Skeletal muscle tissue (tissue), 4 donors: ENCODE measurements around the gene CDK14. TPM values are rescaled to one million over a fixed set of nuclear protein-coding genes. Genes with fewer than 3 reads are reported as not detected.

Experiments used
- H3K27ac ChIP-seq: one replicate; pipeline ENCODE4 v1.7.0; 2013; ENCODE audit warnings: mild to moderate bottlenecking, low read depth, low read length, inconsistent platforms
- H3K27me3 ChIP-seq, 3 donors: one replicate each; pipeline ENCODE4 v1.7.0; 2013; ENCODE audit warnings: low read length in 3 of 3; ENCODE audit not compliant: control insufficient read depth in 3 of 3, insufficient read depth in 3 of 3
- H3K36me3 ChIP-seq, 3 donors: one replicate each; pipeline ENCODE4 v1.7.0; 2013; ENCODE audit warnings: low read length in 3 of 3; ENCODE audit not compliant: control insufficient read depth in 3 of 3, insufficient read depth in 3 of 3
- H3K4me1 ChIP-seq, 3 donors: one replicate each; pipeline ENCODE4 v1.7.0; 2013; ENCODE audit warnings: low read length in 3 of 3, mild to moderate bottlenecking in 3 of 3; ENCODE audit not compliant: control insufficient read depth in 3 of 3, insufficient read depth in 3 of 3
- H3K4me3 ChIP-seq, 3 donors: one replicate each; pipeline ENCODE4 v1.7.0; 2013; ENCODE audit warnings: low read length in 3 of 3
- H3K9ac ChIP-seq, 3 donors: one replicate each; pipeline ENCODE4 v1.7.0; 2013; ENCODE audit warnings: low read length in 3 of 3, mild to moderate bottlenecking in 3 of 3, moderate library complexity in 2 of 3, low read depth in 1 of 3
- H3K9me3 ChIP-seq, 3 donors: one replicate each; pipeline ENCODE4 v1.7.0; 2013; ENCODE audit warnings: low read length in 3 of 3; ENCODE audit not compliant: control insufficient read depth in 3 of 3
- total RNA-seq: library from RNA; depleted of rRNA; stranded (reverse); fragments of >200 nt; gene quantifications from one replicate; pipeline ENCODE4 v1.2.3, GENCODE V29; 2014
- donor health status: Osteomylitis.

CDK14 gene
- total RNA-seq, 1 donor from 2014 or later: 25.1 TPM

DNA sequence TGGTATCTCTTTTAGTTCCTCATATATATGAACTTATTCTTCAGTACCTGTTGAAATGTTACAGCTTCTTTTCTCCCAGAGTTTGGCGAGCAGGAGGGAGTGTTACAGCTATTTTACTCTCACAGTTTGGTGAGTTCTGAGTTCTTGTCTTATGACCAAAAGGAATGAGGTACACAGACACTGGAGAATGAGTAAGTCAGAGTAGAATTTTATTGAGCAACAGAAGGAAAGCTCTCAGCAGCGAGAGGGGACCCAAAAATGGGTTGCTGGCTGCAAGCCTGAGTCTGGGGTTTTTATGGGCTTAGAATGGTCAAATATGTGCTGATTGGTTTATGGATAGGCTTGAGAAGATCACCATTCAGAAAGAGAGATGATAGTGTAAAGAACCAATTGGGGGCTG is 175.2 kb downstream of the CDK14 start:
- H3K4me1 ChIP-seq: peaks cover 0 to 9% (median 2%) of the 10 kb centered on the region in 3 donors
- H3K9me3 ChIP-seq: no peaks in the 10 kb centered on the region
- H3K27me3 ChIP-seq: no peaks in the 10 kb centered on the region
- no peak overlapping the region for H3K9ac ChIP-seq
- no peak overlapping the region for H3K27ac ChIP-seq
- no peak overlapping the region for H3K4me3 ChIP-seq
- no peaks in the 10 kb centered on the region for H3K36me3 ChIP-seq

DNA sequence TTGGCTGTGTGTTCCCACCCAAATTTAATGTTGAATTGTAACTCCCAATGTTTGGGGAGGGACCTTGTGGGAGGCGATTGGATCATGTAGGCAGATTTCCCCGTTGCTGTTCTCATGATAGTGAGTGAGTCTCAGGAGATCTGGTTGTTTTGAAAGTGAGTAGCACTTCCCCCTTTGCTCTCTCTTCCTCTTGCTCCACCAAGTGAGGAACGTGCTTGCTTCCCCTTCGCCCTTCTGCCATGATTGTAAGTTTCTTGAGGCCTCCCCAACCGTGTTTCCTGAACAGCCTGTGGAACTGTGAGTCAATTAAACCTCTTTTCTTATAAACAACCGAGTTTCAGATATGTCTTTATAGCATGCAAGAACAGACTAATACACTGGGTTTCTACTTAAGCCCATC is 176.3 kb downstream of the CDK14 start:
- Histone ChIP-seq H3K27me3 (no peaks in the 10 kb centered on the region), H3K27ac (no peak overlapping the region)

DNA sequence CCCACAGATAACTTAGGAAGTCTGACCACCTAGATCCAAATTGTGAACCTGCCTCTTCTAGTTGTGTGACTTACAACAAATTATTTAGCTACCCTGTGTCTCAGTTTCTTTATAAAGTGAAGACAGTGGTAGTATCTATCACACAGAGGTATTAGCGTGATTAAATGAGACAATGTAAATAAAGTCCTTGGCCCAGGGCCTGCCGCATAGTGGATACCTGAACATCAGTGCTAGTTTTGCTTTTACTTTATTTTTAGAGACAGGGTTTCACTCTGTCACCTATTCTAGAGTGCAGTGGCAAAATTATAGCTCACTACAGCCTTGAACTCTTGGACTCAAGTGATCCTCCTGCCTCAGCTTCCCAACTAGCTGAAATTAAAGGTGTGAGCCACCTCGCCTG is 177.1 kb downstream of the CDK14 start:
- Histone ChIP-seq H3K9me3 (no peaks in the 10 kb centered on the region), H3K27me3 (no peaks in the 10 kb centered on the region), H3K36me3 (no peaks in the 10 kb centered on the region), H3K9ac (no peak overlapping the region), H3K27ac (no peak overlapping the region), H3K4me1 (peaks cover 0 to 2% (median 0%) of the 10 kb centered on the region in 3 donors), H3K4me3 (no peak overlapping the region)

More for the DNA sequence above, 176.3 kb downstream of the CDK14 start:
- H3K4me3 ChIP-seq: no peak overlapping the region
- H3K9ac ChIP-seq: no peak overlapping the region
- no peaks in the 10 kb centered on the region for H3K36me3 ChIP-seq
- peaks cover 0 to 2% (median 0%) of the 10 kb centered on the region in 3 donors for H3K4me1 ChIP-seq
- H3K9me3 ChIP-seq: no peaks in the 10 kb centered on the region

DNA sequence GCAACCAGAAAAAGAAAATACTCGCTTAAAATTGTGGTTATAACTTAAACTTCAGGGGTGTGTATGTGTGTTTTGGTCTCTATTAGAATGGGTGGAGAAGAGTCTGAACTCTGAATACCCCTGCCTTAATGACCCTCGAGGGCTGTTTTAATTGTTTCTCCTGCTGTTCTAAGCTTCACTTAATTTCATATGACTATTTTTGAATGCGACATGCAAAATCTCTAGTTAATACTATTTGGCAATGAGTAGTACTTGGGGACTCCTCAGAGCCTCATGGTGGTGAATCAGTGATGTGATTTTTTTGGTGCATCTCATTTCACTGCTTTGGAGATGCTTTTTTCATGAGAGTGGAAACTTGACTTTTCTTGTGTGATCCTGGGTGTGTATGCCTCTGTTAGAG is 178.6 kb downstream of the CDK14 start:
- no peaks in the 10 kb centered on the region for H3K27me3 ChIP-seq
- H3K4me1 ChIP-seq: peaks cover 0 to 2% (median 0%) of the 10 kb centered on the region in 3 donors
- H3K9me3 ChIP-seq: no peaks in the 10 kb centered on the region
- H3K27ac ChIP-seq: no peak overlapping the region
- no peaks in the 10 kb centered on the region for H3K36me3 ChIP-seq
- H3K4me3 ChIP-seq: no peak overlapping the region
- no peak overlapping the region for H3K9ac ChIP-seq

DNA sequence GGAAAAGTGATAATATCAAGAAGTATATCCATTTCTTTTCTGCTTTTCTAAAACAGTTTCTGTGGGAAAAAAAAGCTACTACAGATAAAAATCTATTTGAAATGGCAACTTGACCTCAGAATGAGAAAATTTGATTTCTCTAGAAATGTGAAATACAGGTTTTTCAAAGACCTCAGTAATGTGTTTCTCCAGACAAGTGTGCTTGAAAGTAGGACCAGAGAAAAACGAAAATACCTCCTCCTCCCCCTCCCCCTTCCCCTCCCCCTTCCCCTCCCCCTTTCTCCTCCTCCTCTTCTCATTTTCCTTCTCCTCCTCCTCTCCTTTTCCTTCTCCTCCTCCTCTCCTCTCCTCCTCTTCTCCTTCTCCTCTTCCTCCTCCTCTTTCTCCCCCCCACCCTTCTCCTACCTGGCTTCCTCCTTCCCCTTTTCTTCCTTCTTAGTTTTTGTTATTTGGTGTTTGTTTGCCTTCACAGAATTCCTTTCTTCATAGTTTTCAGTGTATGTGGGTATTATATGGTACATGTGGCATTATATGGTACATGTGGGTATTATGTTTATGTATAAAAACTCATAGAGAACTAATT is 179.4 kb downstream of the CDK14 start:
- H3K4me1 ChIP-seq: peaks cover 0 to 2% (median 0%) of the 10 kb centered on the region in 3 donors
- no peaks in the 10 kb centered on the region for H3K9me3 ChIP-seq
- H3K9ac ChIP-seq: no peak overlapping the region
- no peak overlapping the region for H3K4me3 ChIP-seq
- no peak overlapping the region for H3K27ac ChIP-seq
- no peaks in the 10 kb centered on the region for H3K27me3 ChIP-seq
- no peaks in the 10 kb centered on the region for H3K36me3 ChIP-seq

DNA sequence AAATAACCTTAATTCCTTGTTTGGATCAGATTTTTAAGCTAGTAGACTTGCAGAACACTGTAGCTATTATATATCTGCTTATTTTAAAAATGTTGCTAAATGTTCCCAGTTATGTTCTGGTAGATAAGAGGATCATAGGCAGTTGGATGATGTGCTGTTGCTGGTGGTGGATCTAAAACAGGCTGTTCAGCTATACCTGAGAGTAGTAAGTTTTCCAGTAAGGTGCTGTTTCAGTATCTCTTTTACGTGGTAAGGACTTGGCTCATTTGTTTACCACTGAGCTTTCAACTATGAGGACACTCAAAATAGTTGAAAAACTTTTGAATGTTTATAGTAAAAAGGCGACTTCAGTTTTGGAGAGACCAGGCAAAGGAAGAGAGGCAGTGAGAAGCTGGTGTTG is 180.9 kb downstream of the CDK14 start:
- Histone ChIP-seq H3K9ac (no peak overlapping the region), H3K4me3 (no peak overlapping the region), H3K27me3 (no peaks in the 10 kb centered on the region), H3K27ac (no peak overlapping the region), H3K9me3 (no peaks in the 10 kb centered on the region), H3K4me1 (peaks cover 0 to 2% (median 0%) of the 10 kb centered on the region in 3 donors), H3K36me3 (no peaks in the 10 kb centered on the region)

DNA sequence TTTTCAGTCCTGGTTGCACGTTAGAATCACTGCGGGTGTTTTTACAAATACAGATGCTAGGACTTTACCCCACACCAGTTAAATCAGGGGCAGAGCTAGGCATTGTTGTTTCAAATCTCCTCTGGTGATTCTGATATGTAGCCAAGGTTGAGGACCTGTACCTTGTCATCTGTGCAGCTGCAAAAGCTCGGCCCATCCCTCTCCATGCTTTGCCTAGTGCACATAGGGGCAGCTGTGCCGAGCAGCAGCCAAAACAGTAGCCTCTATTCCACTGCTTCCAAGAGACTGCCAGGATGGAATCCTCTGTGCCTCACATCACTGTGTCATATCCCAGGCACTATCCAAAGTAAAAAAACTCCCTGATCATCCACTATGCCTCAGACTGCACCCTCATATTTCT is 181.3 kb downstream of the CDK14 start:
- Histone ChIP-seq H3K4me1 (peaks cover 0 to 2% (median 0%) of the 10 kb centered on the region in 3 donors), H3K36me3 (no peaks in the 10 kb centered on the region), H3K27me3 (no peaks in the 10 kb centered on the region), H3K9ac (no peak overlapping the region), H3K27ac (no peak overlapping the region), H3K9me3 (no peaks in the 10 kb centered on the region), H3K4me3 (no peak overlapping the region)

DNA sequence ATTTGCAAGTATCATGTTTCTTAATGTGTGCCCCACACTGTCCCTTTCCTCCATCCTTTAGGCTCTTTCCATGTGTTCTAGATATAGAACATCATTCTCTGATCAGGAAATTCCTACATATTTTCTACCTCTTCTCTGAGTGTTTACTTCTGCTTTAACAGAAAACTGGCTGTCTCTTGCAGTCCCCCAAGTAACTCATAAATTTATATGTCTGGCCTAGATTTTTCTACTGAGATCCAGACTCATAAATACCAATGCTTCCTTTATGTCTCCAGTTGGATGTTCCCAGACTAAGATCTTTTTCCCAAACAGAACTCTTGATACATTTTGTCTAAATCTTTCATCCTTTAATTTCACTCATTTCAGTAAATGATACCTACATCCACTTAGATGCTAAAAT is 181.8 kb downstream of the CDK14 start:
- Histone ChIP-seq H3K9me3 (no peaks in the 10 kb centered on the region), H3K36me3 (no peaks in the 10 kb centered on the region), H3K27me3 (no peaks in the 10 kb centered on the region), H3K4me1 (peaks cover 0 to 2% (median 0%) of the 10 kb centered on the region in 3 donors), H3K27ac (no peak overlapping the region), H3K9ac (no peak overlapping the region), H3K4me3 (no peak overlapping the region)

DNA sequence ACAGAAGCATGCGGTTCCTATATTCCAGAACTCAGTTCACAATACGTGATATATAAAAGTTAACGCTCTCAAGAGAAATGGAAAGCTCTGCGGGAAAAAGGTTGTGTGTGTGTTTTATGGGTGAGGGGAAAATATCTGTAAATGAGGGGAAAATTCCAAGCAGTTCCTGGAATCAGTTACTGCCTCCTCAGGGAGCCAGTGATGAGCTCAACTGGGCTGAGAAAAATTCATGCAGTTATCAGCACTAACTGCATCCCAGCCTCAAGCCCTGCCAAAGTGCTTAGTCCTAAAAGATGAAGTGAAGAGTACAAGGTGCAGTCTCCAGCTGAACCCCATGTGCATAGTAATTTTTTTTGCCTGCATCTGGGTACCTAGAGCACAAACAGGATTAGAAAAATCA is 191.9 kb downstream of the CDK14 start:
- no peak overlapping the region for H3K4me3 ChIP-seq
- no peaks in the 10 kb centered on the region for H3K9me3 ChIP-seq
- no peak overlapping the region for H3K27ac ChIP-seq
- no peak overlapping the region for H3K9ac ChIP-seq
- H3K36me3 ChIP-seq: no peaks in the 10 kb centered on the region
- no peaks in the 10 kb centered on the region for H3K27me3 ChIP-seq
- no peaks in the 10 kb centered on the region for H3K4me1 ChIP-seq

DNA sequence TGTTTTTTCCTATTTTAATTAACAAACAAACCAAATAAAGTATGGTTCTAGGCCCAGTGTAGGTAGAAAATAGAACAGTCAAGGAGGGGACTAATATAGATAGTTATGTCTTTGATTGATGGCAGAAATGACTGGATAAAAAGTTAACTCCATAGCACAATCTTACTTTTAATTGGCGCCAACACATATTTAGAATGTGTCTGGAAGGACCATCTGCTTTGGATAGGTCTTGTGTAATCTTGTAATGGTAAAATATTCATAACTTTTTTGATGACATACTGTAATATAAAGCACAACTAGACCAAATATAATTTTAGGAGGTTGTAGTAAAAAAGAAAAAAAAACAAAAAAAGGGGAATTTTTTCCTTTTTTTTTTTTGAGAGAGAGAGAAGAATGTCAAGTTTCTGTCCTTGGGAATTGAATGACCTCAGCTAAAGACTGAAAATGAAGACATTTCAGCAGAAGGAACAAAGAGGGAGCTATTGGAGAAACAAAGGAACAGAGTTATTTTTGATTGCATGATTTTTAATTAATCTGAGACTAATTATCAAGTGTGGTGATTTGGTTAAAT is 193.7 kb downstream of the CDK14 start:
- no peaks in the 10 kb centered on the region for H3K27me3 ChIP-seq
- no peak overlapping the region for H3K9ac ChIP-seq
- H3K4me3 ChIP-seq: no peak overlapping the region
- H3K4me1 ChIP-seq: no peaks in the 10 kb centered on the region
- H3K9me3 ChIP-seq: peaks cover 0 to 2% (median 0%) of the 10 kb centered on the region in 3 donors
- H3K27ac ChIP-seq: no peak overlapping the region
- H3K36me3 ChIP-seq: no peaks in the 10 kb centered on the region
